NCI-H510A (cell line): Measurements from ENCODE around the gene CPEB3.
"Not testable (repeated sequence)": the region's sequence is repeated elsewhere in the genome, so short reads cannot be mapped to it uniquely, and the experiment has no call there.

ENCODE experiments used
- DNase-seq: peaks from one replicate; lab custom pipeline; 2025; lab: John Stamatoyannopoulos, UW

CPEB3 gene

DNA sequence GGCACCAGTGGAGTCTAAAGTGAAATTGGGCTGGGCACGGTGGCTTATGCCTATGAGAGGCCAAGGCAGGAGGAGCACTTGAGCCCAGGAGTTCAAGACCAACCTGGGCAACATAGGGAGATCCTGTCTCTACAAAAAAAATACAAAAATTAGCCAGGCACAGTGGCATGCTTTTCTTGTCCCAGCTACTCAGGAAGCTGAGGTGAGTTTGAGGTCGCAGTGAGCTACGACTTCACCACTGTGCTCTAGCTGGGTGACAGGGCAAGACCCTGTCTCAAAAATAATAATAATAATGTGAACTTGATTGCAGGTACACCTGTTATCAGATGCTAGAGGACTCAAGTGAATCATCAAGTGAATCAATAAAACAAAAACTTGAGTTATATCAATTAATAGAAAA is 259.3 kb downstream of the CPEB3 start:
- DNase-seq: no peak

DNA sequence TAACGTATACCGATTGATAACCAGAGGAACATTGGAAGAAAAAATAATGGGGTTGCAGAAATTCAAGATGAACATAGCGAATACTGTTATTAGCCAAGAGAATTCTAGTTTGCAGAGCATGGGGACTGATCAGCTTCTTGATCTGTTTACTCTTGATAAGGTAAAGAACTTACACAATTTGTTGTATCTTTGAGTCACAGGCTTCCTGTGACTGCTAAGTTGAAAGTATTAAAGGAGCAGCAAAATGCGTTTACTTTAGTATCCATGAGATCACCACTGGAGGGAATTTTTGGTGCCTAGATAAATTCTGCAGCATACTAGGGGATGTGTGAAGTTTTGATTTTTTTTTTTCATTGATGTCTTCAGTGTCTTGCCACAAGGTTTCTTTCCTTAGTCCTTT is 263.7 kb downstream of the CPEB3 start:
- DNase-seq: no peak

DNA sequence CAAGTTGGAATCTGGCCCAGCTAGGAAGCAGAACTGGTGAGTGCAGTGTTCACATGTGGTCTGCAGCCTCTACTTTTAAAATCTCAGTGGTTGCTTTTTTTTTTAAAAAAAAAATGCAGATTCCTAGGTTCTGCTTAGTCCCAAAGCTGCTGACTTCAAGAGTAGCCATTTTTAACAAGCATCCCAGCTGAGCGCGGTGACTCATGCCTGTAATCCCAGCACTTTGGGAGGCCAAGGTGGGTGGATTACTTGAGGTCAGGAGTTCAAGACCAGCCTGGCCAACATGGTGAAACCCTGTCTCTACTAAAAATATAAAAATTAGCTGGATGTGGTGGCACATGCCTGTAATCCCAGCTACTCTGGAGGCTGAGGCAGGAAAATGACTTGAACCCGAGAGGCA is 265.5 kb downstream of the CPEB3 start:
- DNase-seq: not testable (repeated sequence)

DNA sequence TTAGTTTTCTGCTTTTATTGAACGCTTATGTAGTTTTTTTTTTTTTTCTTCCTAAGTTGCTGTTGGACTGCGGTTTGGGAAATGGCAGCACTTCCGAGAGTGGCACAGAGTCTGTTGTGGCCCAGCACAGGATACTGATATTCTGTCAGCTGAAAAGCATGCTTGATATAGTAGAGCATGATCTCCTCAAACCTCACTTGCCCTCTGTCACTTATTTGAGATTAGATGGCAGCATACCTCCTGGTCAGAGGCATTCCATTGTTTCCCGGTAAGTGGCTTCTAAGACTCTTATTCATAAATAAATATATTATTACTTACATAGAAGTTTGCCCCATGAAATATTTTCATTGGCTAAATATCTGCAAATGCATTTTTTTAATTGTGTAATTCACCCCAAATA is 266.2 kb downstream of the CPEB3 start:
- DNase-seq: no peak

DNA sequence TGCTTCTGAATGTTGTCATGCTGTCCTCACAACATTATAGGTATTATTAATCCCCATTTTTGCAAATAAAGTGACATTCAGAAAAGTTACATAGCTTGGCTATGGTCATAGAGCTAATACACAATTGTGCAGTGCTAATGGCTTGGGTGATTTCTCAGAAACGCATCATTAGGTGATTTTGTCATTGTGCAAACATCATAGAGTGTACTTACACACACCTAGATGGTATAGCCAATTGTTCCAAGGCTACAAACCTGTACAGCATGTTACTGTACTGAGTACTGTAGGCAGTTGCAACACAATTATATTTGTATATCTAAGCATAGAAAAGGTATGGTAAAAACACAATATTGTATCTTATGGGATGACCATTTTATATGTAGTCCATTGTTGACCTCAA is 276.3 kb downstream of the CPEB3 start:
- DNase-seq: no peak

DNA sequence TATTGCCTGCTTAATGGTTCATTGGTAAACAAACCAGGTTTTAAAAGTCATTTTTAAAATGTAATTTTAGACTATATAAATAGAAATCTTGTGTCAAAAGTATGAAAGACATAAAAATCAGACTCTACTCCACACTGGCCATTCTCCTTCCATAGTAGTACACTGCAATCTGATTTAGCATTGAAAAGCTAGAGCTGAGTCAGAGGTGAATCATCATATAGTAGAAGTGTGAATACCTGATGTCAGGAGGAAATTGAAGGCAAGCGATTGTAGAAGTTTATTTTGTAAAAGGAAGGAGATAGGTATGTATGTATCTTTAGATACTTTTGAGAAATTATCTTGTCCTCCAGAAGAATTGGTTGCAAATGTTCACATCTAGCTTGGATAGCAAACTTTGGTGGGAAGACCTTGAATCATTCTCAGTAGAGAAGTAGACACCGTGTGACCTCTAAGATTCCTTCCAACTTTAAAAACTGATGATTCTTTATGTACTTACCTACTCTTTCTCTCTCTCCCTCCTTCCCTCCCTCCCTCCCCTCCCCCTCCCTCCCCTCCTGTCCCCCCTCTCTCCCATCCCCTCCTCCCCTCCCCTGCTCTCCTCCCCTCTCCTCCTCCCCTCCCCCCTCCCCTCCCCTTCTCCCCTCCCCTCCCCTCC is 279.2 kb downstream of the CPEB3 start:
- DNase-seq: no peak

DNA sequence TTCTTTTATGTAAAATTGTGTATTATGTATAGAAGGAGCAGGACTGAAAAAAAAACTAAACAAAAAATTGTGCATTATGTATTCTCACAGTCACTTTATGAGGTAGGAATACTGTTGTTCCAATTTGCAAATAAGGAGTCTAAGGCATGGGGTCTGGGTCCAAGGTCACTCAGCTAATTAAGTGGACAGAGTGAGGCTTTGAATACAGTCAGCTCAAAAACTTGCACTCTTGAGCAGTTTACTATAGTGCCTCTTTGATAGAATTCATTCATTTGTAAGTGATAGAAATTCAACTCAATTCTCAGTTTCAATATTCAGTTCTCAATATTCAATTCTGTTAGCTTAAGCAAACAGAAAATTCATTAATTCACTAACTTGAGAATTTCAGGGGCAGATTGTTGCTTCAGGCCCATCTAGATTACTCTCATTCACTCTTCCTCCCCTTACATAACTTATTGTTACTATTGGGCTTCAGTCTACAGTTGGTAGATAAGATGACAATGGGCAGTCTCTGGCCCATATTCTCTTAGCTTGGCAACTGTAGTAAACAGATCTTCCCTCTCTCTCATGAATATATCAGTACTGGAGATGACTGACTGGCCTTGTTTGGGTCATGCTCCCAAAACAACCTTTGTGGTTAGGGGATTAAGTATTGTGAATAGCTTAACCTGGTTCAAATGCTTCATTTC is 280.7 kb downstream of the CPEB3 start:
- DNase-seq: no peak

DNA sequence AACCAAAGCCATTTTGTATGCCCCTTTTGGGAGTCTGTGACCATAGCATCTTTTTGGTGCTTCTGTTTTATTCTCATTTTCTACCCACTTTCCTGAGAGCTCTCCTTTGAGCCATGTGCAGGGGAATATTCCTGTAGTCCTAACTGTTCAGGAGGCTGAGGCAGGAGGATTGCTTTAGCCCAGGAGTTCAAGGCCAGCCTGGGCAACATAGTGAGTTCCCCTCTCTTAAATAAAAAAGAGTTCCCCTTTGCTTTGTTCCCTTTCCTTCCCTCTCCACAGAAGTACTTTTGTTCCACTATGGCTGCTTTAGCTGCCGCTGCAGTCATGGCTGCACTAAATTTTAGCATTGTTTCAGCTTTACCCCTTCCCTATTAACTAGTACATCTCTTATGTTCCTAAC is 281.4 kb downstream of the CPEB3 start:
- no peak for DNase-seq

DNA sequence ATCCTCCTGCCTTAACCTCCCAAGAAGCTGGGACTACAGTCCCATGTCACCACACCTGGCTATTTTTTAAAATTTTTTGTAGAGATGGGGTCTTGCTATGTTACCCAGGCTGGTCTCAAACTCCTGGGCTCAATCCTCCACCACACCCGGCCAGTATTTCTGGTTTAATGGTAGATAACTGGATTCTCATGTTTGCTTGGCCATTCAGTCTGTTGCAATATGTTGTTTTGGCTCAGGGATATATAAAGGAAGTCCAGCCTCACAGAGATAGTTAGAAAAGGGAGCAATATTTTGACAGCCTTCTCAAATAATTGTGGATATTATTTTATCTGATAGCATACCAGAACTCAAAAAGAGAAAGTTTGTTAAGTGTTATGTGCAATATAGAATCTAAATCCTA is 284.9 kb downstream of the CPEB3 start:
- no peak for DNase-seq

DNA sequence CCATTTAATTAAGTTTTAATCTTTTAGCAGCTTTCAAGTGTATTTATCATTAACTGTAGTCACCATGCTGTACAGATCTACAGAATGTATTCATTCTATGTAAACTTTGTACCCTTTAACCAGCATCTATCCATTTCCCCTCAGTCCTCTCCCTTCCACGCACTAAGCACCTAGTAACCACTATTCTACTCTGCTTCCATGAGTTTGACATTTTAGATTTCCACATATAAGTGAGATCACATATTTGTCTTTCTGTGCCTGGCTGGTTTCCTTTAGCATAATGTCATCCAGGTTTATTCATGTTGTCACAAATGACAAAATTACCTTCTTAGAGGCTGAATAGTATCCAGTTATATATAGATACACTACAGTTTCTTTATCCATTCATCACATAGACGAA is 287.6 kb downstream of the CPEB3 start:
- no peak for DNase-seq

DNA sequence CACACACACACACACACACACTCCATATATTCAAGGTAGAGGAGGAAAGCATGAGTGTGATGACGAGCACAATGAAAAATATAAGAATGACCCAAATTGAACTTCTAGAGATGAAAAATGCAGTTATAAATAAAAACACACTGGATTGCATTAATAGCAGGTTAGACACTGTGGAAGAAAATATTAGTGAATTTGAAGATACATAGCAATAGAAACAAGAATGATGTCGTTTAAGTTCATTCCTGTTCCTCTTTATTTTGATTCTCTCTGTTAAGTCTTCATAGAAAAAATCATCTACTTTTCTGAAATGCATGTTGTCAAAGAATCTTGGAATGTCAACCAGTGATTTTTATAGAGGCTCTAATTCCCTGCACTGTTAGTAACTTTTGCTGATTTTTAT is 288.9 kb downstream of the CPEB3 start:
- DNase-seq: no peak

DNA sequence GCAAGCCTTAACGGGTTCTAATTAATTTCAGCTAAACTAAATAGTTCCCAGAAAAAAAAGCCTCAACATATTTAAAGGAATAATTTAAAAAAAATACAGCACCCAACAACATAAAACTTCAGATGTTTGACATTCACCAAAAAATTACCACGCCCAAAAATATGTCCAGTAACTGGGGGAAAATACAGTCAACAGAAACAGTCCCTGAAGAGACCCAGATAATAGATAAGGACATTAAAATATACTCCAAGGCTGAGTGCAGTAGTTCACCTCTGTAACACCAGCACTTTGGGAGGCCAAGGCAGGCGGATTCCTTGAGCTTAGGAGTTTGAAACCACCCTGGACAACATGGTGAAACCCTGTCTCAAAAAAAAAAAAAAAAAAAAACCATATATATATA is 289.3 kb downstream of the CPEB3 start:
- DNase-seq: no peak
